GM08714 (cell line): Measurements from ENCODE around the gene TMEM132C.

Source experiments
- H3K4me3 ChIP-seq: fragments of 200-500 bp; sonication (Bioruptor generic); 2 replicates; pipeline ENCODE4 v1.5.1; 2014; ENCODE audit warnings: mild to moderate bottlenecking, low read length, inconsistent platforms
- ZNF274 ChIP-seq: IDR thresholded peaks from 2 replicates; pipeline ENCODE4 v1.6.1; 2012; ENCODE audit warnings: mild to moderate bottlenecking, low read depth, low read length

The TMEM132C gene

GRCh38 chr12:128690641-128691040 is 423.7 kb downstream of the TMEM132C start:
- TF ChIP-seq ZNF274: no peak
- no peak overlapping the region for H3K4me3 ChIP-seq

GRCh38 chr12:128693115-128693514 is 426.1 kb downstream of the TMEM132C start:
- TF ChIP-seq ZNF274: no peak
- no peak overlapping the region for H3K4me3 ChIP-seq

DNA sequence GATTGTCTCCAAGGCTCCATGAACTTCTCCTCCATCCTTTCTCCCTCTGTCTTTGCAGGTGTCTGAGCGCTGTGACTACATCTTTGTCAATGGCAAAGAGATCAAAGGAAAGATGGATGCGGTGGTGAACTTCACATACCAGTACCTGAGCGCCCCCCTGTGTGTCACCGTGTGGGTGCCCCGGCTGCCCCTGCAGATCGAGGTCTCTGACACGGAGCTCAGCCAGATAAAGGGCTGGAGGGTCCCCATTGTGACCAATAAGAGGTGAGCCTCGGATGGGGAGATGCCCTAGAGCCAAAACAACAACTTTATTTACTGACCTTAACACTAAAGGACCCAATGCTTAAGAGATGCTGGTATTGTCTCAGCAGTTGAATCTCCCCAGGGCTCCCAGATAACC is 426.8 kb downstream of the TMEM132C start:
- no peak for TF ChIP-seq ZNF274
- no peak overlapping the region for H3K4me3 ChIP-seq

DNA sequence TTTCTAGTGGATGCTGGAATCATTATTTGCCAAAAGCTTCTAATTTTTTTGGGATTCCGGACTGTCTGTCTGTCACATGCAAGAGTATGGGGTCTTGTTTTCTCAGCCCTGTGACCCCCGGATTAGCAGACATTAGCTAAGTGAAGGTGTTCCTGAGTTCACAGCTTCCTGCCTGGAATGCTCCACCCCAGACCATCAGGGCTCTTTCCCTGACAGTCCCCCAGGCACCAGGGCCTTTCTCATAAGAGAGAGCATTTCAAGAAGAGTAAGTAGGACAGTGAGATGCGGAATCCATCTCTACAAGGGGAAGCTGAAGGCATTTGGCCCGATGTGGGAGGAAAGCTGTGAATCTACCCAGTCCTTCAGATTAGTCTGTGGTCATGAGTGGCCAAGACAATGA is 427.5 kb downstream of the TMEM132C start:
- no peak overlapping the region for H3K4me3 ChIP-seq
- no peak for TF ChIP-seq ZNF274

GRCh38 chr12:128695697-128696096 is 428.7 kb downstream of the TMEM132C start:
- no peak for TF ChIP-seq ZNF274
- no peak overlapping the region for H3K4me3 ChIP-seq

- no peak for TF ChIP-seq ZNF274
- no peak overlapping the region for H3K4me3 ChIP-seq
These were observed 431.5 kb downstream of the TMEM132C start for GRCh38 chr12:128698301-128698972.

GRCh38 chr12:128699106-128699505 is 432.1 kb downstream of the TMEM132C start:
- H3K4me3 ChIP-seq: no peak overlapping the region
- no peak for TF ChIP-seq ZNF274

- TF ChIP-seq ZNF274: no peak
- no peak overlapping the region for H3K4me3 ChIP-seq
These were observed 435.4 kb downstream of the TMEM132C start for GRCh38 chr12:128702371-128702770.

DNA sequence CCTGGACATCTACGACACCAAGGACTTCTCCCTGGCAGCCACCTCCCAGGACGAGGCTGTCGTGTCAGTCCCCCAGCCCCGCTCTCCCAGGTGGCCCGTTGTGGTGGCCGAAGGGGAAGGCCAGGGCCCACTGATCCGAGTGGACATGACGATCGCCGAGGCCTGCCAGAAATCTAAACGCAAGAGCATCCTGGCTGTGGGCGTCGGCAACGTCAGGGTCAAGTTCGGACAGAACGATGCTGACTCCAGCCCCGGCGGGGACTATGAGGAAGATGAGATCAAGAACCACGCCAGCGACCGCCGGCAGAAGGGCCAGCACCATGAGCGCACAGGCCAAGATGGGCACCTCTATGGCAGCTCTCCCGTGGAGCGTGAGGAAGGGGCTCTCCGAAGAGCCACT is 438.2 kb downstream of the TMEM132C start:
- no peak overlapping the region for H3K4me3 ChIP-seq
- TF ChIP-seq ZNF274: no peak

GRCh38 chr12:128707488-128707887 is 440.5 kb downstream of the TMEM132C start:
- no peak for TF ChIP-seq ZNF274
- no peak overlapping the region for H3K4me3 ChIP-seq

DNA sequence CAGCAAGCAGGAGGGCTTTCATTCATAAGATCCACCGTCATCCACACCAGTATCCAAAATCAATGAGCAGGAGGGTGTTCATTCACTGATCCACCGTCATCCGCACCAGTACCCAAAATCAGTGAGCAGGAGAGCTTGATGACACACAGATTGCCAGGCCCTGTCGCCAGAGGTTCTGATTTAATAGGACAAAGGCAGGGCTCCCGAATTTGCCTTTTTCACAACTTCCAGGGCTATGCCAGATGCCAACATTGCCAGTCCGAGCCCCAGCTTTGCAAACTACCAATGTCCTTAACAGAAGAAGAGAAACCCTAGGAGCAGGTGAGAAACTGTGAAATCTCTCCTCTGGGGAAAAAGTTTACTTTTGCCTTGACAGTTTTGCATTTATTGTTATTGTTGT is 441.8 kb downstream of the TMEM132C start:
- no peak overlapping the region for H3K4me3 ChIP-seq
- no peak for TF ChIP-seq ZNF274

DNA sequence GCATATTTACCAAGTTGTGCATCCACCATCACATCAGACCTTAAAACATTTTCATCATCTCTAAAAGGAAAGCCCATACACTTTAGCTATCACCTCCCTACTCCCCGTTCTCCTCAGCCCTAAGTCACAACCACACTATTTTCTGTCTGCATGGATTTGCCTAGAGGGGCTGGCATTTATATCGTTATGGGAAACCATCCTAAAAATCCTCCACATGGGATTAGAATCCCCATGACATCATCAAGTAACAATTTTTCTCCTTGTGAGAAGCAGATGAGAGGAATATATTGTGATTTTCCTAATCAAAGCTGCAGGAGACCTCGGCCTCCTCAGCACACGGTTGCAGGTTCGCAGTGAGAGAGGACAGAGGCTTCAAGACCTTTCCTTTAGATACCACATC is 442.7 kb downstream of the TMEM132C start:
- no peak for TF ChIP-seq ZNF274
- no peak overlapping the region for H3K4me3 ChIP-seq

DNA sequence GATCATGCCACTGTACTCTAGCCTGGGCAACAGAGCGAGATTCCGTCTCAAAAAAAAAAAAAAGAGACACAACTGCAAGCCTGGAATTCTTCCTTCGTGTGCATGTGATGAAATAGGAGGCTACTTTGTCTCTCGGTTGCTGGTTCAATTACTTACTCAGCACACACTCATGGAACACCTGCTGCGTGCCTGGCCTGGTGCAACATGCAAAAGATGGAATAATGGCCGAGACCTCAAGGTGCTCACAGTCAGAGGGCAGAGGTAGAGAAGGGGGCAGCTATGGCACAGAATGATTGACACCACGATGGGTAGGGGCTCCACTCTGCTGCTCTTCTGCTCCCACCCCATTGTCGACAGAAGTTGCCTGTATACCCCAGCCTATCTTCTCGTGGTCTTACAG is 444.5 kb downstream of the TMEM132C start:
- TF ChIP-seq ZNF274: no peak
- H3K4me3 ChIP-seq: no peak overlapping the region

GRCh38 chr12:128712622-128713021 is 445.7 kb downstream of the TMEM132C start:
- H3K4me3 ChIP-seq: no peak overlapping the region
- no peak for TF ChIP-seq ZNF274

GRCh38 chr12:128715485-128715884 is 448.5 kb downstream of the TMEM132C start:
- TF ChIP-seq ZNF274: no peak
- no peak overlapping the region for H3K4me3 ChIP-seq

- H3K4me3 ChIP-seq: no peak overlapping the region
- no peak for TF ChIP-seq ZNF274
These were observed 457.6 kb downstream of the TMEM132C start for GRCh38 chr12:128724468-128725046.
